PC-3 (cell line): ENCODE data around the gene ARGFX.
"Not testable (repeated sequence)": the region's sequence is repeated elsewhere in the genome, so short reads cannot be mapped to it uniquely, and the experiment has no call there.

Experiments
- EZH2 ChIP-seq: fragments of 300-600 bp; sonication (generic); IDR thresholded peaks from one replicate; pipeline ENCODE4 v1.6.1; 2017; ENCODE audit warnings: antibody characterized with exemption, mild to moderate bottlenecking, low read length; ENCODE audit not compliant: unreplicated experiment
- EZH2phosphoT487 ChIP-seq: fragments of 300-600 bp; sonication (generic); IDR thresholded peaks from 2 replicates; pipeline ENCODE4 v1.6.1; 2018; ENCODE audit warnings: mild to moderate bottlenecking, antibody characterized with exemption, low read length, borderline replicate concordance
- TF ChIP-seq, protein P1 (sequence below): fragments of 300-600 bp; sonication (generic); conservative IDR thresholded peaks from 2 replicates; pipeline ENCODE4 v1.5.1; 2017; ENCODE audit warnings: antibody characterized with exemption, low read depth, mild to moderate bottlenecking, low read length

DNA sequence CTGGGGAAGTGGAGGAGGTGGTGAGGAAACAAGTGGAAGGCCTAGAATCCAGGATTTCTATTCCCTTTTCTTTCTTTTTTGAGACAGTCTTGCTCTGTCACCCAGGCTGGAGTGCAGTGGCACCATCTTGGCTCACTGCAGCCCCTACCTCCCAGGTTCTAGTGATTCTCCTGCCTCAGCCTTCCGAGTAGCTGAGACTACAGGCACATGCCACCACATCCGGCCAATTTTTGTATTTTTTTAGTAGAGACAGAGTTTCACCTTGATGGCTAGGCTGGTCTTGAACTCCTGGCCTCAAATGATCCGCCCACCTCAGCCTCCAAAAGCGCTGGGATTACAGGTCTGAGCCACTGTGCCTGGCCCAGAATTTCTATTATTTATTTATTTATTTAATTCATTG, 26.1 kb downstream of the ARGFX start:
- not testable (repeated sequence) for TF ChIP-seq EZH2, EZH2phosphoT487
- TF ChIP-seq, protein P1, sequence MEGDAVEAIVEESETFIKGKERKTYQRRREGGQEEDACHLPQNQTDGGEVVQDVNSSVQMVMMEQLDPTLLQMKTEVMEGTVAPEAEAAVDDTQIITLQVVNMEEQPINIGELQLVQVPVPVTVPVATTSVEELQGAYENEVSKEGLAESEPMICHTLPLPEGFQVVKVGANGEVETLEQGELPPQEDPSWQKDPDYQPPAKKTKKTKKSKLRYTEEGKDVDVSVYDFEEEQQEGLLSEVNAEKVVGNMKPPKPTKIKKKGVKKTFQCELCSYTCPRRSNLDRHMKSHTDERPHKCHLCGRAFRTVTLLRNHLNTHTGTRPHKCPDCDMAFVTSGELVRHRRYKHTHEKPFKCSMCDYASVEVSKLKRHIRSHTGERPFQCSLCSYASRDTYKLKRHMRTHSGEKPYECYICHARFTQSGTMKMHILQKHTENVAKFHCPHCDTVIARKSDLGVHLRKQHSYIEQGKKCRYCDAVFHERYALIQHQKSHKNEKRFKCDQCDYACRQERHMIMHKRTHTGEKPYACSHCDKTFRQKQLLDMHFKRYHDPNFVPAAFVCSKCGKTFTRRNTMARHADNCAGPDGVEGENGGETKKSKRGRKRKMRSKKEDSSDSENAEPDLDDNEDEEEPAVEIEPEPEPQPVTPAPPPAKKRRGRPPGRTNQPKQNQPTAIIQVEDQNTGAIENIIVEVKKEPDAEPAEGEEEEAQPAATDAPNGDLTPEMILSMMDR = not testable (repeated sequence)
